GM21786 (cell line): ENCODE results near the gene SIPA1L3.

ENCODE experiments used
- ATAC-seq: cut with Tn5 transposase; IDR thresholded peaks from one replicate; pipeline ENCODE4 v1.9.1; 2021; ENCODE audit not compliant: unreplicated experiment

The SIPA1L3 gene

DNA sequence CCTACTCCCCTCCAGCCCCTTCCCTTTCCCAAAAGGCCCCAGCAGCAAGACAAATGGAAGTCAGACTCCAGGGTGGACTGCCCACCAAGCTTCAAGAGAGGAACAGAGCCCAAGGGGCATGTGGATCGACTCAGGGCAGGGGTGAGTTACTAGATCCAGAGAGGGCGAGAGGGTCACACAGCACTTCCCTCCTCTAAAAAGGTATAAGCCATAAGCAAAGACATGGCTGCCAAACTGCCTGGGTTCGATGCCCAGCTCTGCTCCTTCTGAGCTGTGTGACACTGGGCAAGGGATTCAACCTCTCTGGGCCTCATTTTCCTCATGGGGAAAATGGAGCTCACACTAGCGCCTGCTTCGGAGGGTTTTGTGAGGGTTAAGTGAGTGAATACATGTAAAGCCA lies 345.4 kb downstream of the SIPA1L3 start:
- ATAC-seq, result no peak

DNA sequence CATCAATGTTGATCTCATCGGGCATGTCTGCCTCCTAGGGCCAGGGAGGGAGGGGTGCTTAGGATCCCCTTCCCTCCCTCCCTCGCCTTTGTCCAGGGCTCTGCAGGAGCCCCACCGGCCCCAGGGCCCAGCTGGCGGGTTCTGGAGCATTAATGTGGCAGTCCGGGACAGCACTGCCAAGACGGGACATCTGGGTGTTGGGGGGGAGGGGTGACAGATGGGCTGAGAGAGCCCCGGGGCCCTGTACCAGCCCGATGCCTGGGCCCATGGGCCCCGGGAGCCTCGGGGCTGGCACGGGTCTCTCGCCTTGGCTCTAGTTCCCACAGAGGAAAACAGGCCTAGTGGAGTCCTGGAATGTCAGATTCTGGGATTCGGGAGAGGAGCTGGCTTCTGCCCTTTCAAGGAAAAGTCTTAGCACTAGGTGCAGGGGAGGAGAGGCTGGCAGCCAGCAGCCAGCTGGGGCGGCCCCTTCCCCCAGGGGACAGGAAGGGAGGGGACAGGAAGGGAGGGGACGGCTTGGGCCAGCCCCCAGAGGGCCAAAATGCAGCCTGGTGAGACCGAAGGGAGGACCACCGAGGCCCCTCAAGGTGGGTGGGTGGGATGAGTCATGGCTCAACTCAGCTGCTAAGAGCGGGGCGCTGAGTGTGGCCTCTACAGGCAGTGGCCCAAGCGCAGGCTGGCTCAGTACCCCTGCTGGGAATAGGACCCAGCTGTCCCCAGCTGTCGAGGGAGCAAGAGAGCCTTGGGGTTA lies 346.1 kb downstream of the SIPA1L3 start:
- no peak for ATAC-seq

DNA sequence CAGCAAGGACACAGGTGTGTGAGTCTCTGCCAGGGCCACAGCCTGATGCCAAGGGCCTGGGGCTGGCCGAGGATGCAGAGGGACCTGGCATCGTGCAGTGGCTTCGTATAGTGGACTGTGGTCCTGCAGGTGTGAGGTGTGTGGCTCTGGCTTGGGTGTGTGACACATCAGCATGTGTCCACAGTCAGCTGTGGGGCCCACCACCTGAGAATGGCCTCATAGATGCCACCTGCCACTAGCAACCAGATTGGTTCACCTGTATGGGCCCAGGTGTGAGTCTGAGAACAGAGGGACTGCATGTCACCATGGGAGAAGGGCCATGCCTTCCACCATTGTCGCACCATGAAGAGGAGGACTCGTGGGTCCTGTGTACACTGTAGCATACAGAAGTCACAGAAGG lies 346.8 kb downstream of the SIPA1L3 start:
- ATAC-seq, result no peak

DNA sequence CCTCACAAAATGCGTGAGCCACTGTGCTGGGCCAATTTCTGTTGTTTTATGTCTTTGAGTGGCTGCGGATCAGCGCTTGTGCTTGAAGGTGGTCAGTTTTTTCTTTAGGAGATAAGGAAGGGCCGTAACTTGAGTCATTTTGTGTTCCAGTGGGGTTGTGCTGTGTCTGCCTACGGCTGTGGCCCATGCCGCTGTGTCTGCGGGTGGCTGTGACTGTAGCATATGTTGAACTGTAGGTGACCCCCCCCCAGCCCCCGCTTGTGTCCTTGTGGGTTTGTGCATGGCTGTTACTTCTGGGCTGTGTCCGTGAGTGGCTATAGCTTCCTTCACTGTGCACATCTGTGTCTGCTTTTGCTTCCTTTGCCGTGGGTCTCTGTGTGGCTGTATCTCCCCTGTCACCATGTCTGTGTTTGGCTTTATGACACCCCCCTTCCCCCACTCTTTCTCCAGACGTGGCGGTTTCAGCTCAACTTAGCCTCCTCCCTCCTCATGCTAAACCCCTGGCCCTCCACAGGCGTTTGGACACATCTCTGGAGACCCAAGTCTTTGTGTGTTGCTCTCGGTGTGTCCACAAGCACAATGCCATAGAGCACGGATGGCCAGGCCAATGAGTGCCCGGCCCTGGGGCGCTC lies 348.5 kb downstream of the SIPA1L3 start:
- ATAC-seq, result no peak
